Muscle layer of duodenum (tissue), 2 donors: ENCODE data around the gene FADS2.
"Not testable (repeated sequence)": the region's sequence is repeated elsewhere in the genome, so short reads cannot be mapped to it uniquely, and the experiment has no call there.

Source experiments
- H3K27ac ChIP-seq: one replicate; pipeline ENCODE4 v1.7.0; 2013; ENCODE audit warnings: mild to moderate bottlenecking, low read length
- H3K27me3 ChIP-seq: one replicate; pipeline ENCODE4 v1.7.0; 2013; ENCODE audit warnings: low read depth, mild to moderate bottlenecking, control low read depth, low read length
- H3K36me3 ChIP-seq, 2 donors: one replicate each; pipeline ENCODE4 v1.7.0; 2013; ENCODE audit warnings: low read length in 2 of 2, control low read depth in 1 of 2, mild to moderate bottlenecking in 1 of 2; ENCODE audit not compliant: insufficient read depth in 2 of 2, control insufficient read depth in 1 of 2
- H3K4me1 ChIP-seq, 2 donors: one replicate each; pipeline ENCODE4 v1.7.0; 2013; ENCODE audit warnings: low read length in 2 of 2, mild to moderate bottlenecking in 2 of 2, control low read depth in 1 of 2, moderate library complexity in 1 of 2; ENCODE audit not compliant: insufficient read depth in 2 of 2, control insufficient read depth in 1 of 2
- H3K4me3 ChIP-seq, 2 donors: one replicate each; pipeline ENCODE4 v1.7.0; 2013; ENCODE audit warnings: low read length in 2 of 2, low read depth in 1 of 2, mild to moderate bottlenecking in 1 of 2
- H3K9me3 ChIP-seq, 2 donors: one replicate each; pipeline ENCODE4 v1.7.0; 2013; ENCODE audit warnings: low read length in 2 of 2, control low read depth in 1 of 2, mild to moderate bottlenecking in 1 of 2; ENCODE audit not compliant: control insufficient read depth in 1 of 2
- donor health status: healthy.

FADS2 gene

GRCh38 chr11:61874853-61875252, 46.8 kb downstream of the FADS2 start:
- no peaks in the 10 kb centered on the region for H3K27me3 ChIP-seq
- peaks cover 5 to 7% of the 10 kb centered on the region in 2 donors for H3K4me1 ChIP-seq
- H3K36me3 ChIP-seq: peaks cover 0 to 16% of the 10 kb centered on the region in 2 donors
- H3K4me3 ChIP-seq: no peak overlapping the region
- H3K27ac ChIP-seq: no peak overlapping the region
- no peaks in the 10 kb centered on the region for H3K9me3 ChIP-seq

- Histone ChIP-seq H3K4me3 (no peak overlapping the region), H3K27me3 (no peaks in the 10 kb centered on the region), H3K4me1 (peaks cover 5 to 7% of the 10 kb centered on the region in 2 donors), H3K36me3 (peaks cover 0 to 16% of the 10 kb centered on the region in 2 donors), H3K9me3 (no peaks in the 10 kb centered on the region), H3K27ac (no peak overlapping the region)
Measured at GRCh38 chr11:61875698-61876097, 47.6 kb downstream of the FADS2 start.

- Histone ChIP-seq H3K36me3 (peaks cover 0 to 11% of the 10 kb centered on the region in 2 donors), H3K27ac (no peak overlapping the region), H3K9me3 (no peaks in the 10 kb centered on the region), H3K27me3 (no peaks in the 10 kb centered on the region), H3K4me1 (no peaks in the 10 kb centered on the region), H3K4me3 (no peak overlapping the region)
Measured at GRCh38 chr11:61879152-61879551, 51.1 kb downstream of the FADS2 start.

GRCh38 chr11:61880031-61880430, 51.9 kb downstream of the FADS2 start:
- Histone ChIP-seq H3K4me1 (no peaks in the 10 kb centered on the region), H3K27me3 (no peaks in the 10 kb centered on the region), H3K4me3 (no peak overlapping the region), H3K9me3 (no peaks in the 10 kb centered on the region), H3K27ac (no peak overlapping the region), H3K36me3 (peaks cover 0 to 11% of the 10 kb centered on the region in 2 donors)

- Histone ChIP-seq H3K27ac (no peak overlapping the region), H3K36me3 (peaks cover 0 to 9% of the 10 kb centered on the region in 2 donors), H3K27me3 (no peaks in the 10 kb centered on the region), H3K4me3 (no peak overlapping the region), H3K4me1 (no peaks in the 10 kb centered on the region), H3K9me3 (no peaks in the 10 kb centered on the region)
Measured at GRCh38 chr11:61880454-61880853, 52.4 kb downstream of the FADS2 start.

- no peak overlapping the region for H3K27ac ChIP-seq
- H3K4me1 ChIP-seq: no peaks in the 10 kb centered on the region
- H3K9me3 ChIP-seq: no peaks in the 10 kb centered on the region
- peaks cover 0 to 6% of the 10 kb centered on the region in 2 donors for H3K36me3 ChIP-seq
- H3K27me3 ChIP-seq: no peaks in the 10 kb centered on the region
- H3K4me3 ChIP-seq: no peak overlapping the region
Measured at GRCh38 chr11:61881397-61881796, 53.3 kb downstream of the FADS2 start.

- not testable (repeated sequence) for H3K27ac ChIP-seq, H3K4me3 ChIP-seq, H3K4me1 ChIP-seq, H3K27me3 ChIP-seq, H3K9me3 ChIP-seq, H3K36me3 ChIP-seq
Measured at GRCh38 chr11:61882267-61882666, 54.2 kb downstream of the FADS2 start.

GRCh38 chr11:61882879-61883278, 54.8 kb downstream of the FADS2 start:
- Histone ChIP-seq H3K4me1 (peaks cover 0 to 5% of the 10 kb centered on the region in 2 donors), H3K36me3 (peaks cover 0 to 3% of the 10 kb centered on the region in 2 donors), H3K27me3 (no peaks in the 10 kb centered on the region), H3K4me3 (no peak overlapping the region), H3K27ac (no peak overlapping the region), H3K9me3 (no peaks in the 10 kb centered on the region)

- Histone ChIP-seq H3K4me3 (no peak overlapping the region), H3K36me3 (no peaks in the 10 kb centered on the region), H3K4me1 (peaks cover 0 to 9% of the 10 kb centered on the region in 2 donors), H3K9me3 (no peaks in the 10 kb centered on the region), H3K27ac (no peak overlapping the region), H3K27me3 (no peaks in the 10 kb centered on the region)
Measured at GRCh38 chr11:61883327-61883726, 55.2 kb downstream of the FADS2 start.

GRCh38 chr11:61883947-61884346, 55.8 kb downstream of the FADS2 start:
- Histone ChIP-seq H3K27me3 (no peaks in the 10 kb centered on the region), H3K4me3 (no peak overlapping the region), H3K9me3 (no peaks in the 10 kb centered on the region), H3K36me3 (no peaks in the 10 kb centered on the region), H3K4me1 (peaks cover 0 to 9% of the 10 kb centered on the region in 2 donors), H3K27ac (no peak overlapping the region)

GRCh38 chr11:61885166-61885778, 57.2 kb downstream of the FADS2 start:
- no peak overlapping the region for H3K27ac ChIP-seq
- H3K4me3 ChIP-seq: no peak overlapping the region
- H3K9me3 ChIP-seq: no peaks in the 10 kb centered on the region
- peaks cover 0 to 14% of the 10 kb centered on the region in 2 donors for H3K4me1 ChIP-seq
- H3K36me3 ChIP-seq: no peaks in the 10 kb centered on the region
- no peaks in the 10 kb centered on the region for H3K27me3 ChIP-seq
